T-helper 2 cell (primary cell): ENCODE data around the gene ZDHHC14.

Source experiments
- DNase-seq, 5 experiments: peaks; one replicate each; pipeline versions ENCODE4 v3.0.0 to v3.0.0-alpha.2; 2012 to 2022

The ZDHHC14 gene

DNA sequence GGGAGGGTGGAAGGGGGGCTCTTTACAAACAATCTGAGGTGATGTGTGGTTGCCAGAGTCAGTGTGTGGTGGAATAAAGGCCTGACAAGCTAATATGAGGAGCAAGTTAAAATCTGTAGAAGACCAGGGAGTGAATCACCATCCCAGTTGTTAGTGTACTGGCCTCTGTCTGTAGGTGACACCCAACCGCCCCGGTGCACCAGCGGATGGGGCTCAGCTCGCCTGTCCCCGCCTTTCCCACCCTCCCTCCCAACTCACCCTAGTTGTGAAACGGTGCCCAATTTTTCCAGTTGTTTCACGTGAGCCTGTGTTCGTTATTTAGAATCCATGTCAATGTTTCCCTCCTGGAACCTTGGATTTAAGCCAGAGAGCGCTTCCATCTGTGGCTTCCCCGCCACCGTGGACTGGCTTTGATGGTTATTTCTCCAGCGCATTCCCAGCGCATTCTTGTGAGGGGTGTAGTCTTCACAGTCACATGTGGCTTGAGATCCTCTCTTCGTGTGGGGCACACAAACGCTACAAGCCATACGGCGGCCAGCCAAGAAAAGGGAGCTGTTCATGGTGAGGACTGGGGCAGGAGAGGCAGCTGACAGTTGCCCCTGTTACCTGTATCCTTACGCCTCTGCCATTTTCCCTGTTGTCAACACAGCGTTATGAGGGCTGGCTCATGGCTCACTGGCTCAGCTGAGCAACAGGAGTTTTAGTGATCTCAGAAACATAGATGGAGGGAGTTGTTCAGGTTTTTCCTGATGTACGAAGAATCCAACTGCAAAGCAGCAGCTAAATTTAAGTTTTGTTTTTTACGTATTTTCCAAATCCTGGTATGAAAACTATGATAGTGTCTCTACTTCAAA, 137.6 kb downstream of the ZDHHC14 start:
- DNase-seq, result no peak

DNA sequence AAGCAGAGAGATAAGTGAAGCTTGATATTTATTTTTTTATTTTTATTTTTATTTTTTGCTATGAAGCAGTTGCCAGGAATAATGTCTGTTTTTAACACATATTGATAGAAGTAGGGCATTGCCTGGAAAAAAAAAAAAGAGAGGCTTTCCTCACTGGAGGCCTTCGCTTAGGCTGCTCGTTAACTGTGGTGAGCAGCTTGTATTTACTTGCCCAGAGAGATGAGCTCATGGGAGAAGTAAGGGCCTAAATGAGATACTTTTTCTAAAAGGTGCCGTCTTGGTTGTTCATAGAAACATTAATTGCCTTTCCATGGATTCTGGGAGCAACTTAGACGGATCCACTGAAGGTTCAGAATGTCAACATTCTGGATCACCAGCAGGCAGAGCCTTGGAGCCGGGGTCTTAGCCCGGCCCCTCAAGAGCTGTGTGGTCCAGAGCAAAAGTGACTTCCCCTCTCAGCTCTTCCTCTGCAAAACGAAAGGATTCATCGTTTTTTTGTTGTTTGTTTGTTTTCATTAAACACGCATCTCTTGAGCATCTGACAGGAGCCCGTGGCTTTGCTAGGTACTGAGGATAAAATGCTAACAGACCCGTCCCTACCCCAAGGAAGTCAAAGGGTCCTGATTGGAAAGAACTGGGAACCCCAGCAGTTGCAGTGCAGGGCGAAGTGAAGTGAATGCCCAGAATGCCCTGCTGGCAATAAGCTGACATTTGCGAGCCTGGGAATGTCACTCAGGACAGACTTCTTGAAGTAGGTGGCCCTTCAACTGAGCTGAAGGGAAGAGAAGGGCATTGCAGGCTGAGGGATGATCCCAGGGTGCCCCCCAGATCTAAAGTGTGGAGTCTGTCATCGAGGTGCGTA, 138.5 kb downstream of the ZDHHC14 start:
- no peak for DNase-seq

DNA sequence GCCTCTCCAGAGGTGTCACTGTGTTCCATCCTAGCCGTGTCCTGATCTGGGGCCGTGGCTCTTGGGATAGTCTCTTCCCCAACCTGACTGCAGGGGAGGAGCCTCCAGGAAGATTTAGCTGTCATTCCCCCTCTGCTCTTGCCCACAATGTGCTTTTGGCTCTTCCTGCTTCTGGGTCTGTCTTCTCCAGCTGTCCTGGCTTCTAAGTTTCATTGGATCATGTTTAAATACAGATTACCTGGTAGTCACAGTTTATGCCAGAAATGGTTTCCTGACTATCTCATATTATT, 139.1 kb downstream of the ZDHHC14 start:
- no peak for DNase-seq

DNA sequence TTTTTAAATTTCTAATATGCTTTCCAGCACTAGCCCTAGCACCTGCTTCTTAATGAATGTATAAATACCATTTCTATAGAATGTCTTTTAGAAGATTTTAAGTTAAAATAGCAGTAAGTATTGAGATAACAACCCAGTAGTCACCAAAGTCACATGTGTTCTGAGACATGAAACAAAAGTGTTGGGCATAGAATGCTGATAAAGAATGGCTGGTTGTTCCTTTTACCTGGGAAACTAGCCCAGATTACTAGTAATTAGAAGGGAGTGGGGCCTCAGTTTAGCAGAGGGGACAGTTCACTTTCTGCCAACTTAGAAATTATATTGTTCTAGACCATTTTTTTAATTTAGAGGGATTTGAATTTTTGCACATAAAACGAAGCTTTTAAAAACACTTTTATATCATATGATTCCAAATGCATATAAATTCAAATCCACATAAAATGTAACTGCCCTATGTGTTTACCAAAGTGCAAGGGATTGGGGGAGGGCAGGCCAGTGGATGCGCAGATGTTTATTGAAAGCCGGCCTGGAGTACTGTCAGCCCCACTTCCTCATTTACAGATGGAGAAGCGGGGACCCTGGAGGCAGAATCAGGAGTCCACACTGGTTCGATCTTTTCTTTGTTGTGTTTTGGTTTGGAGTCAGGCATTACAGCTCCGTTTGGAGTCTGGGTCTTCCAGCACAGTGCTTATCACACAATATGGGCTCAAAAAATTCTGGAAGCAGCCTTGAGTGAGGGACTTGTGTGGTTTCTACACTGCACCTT, 139.8 kb downstream of the ZDHHC14 start:
- no peak for DNase-seq

DNA sequence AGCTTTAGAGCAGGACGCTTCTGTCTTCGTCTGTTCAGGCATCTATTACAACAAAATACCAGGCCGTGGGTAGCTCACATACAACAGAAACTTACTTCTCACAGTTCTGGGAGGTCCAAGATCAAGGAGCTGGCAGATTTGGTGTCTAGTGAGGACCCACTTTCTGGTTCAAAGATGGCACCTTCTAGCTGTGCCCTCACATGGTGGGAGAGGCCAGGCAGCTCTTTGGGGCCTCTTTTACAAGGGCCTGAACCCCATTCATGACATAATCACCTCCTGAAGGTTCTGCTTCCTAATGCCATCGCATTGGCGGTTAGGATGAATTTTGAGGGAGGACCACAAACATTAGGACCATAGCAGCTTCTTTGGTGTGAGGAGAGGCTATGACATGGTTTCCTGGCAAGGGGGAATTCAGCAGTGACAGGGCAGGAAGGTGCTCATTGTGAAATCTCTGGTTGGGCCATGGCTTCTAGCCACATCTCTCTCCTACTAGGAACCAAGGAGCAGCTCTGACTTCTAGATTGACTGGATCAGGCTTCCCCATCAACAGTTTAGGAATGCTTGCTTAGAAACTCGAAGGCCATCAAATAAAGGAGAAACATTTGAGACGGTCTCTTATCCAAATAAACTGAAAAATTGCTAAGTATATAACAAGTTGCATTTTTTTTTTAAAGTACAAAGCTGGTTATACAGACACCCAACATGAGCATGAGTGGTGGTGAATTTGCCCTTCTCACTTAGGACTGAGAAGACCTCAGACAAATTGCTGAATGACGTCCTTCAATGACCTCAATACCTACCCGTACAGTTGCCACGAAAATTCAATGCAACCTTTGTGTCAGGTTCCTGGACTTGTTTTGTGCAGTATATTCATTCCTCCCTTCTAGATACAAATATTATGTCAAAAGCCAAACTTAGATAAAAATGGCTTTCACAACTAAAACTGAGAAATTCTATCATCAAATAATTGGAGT, 140.7 kb downstream of the ZDHHC14 start:
- no peak for DNase-seq

DNA sequence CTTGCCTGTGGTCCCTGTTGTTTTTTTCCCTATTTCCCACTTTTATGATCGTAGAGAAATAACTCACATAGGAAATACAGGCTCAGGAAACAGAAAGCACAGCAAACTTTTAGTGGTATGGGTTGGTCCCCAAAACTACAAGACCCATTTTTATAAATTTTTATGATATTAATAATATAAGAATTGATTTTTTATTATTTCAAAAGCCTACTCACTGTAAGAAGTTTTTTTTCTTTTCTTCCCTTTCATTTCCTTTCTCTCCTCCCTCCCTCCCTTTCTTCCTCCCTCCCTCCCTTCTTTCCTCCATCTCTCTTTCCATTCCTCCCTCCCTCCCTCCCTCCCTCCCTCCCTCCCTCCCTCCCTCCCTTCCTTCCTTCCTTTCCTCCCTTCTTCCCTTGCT, 141.5 kb downstream of the ZDHHC14 start:
- no peak for DNase-seq

DNA sequence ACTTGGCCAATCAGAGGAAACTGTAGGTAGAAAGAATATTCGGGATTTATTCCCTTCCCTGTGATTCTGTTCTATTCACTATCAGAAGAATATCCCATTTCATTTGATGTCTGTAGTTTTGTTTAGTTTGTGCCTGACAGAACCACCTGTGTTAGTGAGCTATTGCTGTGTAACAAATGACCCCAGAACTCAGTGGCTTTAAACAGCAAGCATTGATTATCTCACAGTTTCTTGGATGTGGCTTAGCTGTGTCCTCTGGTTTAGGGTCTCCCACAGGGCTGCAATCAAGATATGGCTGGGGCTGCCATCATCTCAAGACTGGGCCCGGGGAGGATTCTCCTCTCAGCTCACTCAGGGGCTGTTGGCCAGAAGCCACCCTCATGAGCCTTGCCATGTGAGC, 143.7 kb downstream of the ZDHHC14 start:
- DNase-seq, result no peak

DNA sequence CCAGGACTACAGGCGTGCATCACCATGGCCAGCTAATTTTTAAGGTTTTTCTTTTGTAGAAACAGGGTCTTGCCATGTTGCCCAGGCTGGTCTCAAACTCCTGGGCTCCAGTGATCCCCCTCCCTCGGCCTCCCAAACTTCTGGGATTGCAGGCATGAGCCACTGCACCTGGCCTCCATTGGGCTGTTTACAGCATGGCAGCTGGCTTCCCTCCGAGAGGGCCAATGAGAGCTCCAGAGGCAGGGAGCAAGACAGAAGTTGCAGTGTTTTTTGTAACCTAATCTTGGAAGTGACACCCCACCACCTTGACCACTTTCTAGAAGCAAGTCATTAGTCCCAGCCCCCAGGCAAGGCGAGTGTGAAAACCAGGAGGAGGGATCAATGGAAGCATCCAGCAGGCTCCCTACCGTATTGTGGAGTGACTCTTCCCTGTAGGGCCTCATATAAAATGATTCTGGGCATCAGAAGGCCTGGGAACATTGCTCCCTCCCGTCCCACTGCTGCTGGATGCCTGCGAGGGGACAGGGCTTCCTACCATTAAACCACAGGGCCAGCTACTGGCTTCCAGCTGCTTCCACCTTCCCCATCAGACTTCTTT, 144.4 kb downstream of the ZDHHC14 start:
- no peak for DNase-seq

DNA sequence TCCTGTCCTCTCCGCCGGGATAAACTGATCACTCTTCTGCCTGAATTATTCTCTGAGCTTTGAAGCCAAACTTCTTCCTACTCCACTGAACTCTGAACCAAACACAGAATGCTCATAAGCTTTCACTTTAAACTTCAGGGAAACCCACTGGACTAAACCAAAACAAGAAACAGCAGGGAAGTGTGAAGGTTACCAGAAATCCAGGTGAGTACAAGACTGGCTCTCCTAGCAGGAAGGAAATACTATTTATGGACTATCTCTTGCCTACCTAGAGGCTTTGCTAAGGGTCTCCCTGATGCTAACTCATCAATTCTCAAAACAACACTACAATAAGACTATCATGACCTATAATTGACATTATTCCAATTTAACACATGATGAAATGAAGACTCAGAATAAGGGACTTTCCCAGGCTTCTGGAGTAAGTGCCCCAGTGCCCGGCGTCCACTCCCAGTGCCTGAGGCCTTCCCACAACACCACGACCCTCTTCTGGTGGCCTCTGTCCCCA, 145.0 kb downstream of the ZDHHC14 start:
- no peak for DNase-seq

DNA sequence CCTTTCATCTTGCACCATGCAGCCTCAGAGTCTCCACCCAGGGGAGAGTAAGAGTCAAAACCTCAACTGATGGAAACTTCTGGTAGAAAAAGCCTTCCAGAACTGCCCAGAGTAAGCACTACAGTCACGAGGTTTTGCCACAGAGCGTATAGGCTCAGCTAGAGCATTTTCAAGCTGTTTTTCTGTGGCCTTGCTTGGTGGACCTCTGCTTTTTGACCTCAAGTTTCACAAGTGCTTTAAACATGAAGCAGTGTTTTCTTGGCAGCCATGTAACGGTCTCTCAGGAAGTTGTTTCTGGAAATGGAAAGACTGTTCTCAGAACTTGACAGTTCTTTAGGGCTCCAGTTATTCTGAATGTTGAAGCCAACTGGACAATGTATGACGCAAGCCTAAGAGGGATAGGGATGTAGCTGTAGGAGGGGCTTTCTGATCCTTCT, 146.5 kb downstream of the ZDHHC14 start:
- DNase-seq, result peak in 1 of 5 experiments; percentile 78

DNA sequence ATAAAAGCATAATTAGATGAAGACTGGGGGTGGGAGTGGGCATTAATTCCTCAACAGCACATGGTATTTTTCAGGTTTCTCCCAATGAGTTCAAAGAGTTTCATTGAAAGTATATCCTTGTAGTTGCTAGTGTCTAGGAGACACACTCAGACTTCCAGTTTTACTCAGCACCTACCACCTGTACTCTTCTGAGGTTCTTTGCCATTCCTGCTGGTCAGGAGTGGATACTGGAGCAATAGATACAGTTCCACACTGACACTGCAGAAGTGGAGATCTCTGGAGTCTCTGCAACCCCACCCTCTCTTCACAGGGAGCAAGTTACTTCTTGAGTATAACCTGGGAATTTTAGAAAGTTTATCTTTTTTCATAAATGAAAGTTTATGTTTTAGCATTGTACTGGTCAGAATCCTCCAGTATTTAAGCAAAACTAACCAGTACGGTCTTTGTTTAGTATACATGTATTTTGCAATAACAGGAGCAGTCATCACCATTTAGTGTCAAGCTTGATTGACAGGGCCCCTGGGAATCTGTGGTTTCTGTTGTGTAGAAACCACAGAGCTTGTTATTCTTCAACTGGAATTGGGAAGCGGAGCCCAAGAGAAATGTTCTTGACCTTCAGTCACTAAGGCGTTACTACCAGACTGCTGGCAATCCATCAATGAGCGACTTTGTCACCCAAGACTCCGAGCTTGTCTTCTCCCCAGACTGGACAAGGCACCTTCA, 148.1 kb downstream of the ZDHHC14 start:
- no peak for DNase-seq

DNA sequence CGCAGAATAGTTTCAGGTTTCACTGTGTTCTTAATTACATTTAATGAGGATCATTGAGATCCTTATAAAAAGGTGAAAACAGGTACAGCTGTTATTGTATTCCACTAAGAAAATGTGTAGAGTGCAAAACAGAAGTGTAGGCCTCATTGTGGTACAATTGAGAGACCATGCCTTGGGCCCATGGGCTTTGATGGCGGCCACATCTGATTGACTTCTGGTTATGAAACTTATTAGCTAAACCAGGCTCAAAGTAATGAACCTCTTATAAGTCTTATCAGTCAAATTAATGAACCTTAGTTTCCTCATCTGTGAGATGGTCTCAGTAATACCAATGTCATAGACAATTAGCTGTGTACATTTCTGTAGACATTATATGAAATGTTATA, 148.7 kb downstream of the ZDHHC14 start:
- no peak for DNase-seq

DNA sequence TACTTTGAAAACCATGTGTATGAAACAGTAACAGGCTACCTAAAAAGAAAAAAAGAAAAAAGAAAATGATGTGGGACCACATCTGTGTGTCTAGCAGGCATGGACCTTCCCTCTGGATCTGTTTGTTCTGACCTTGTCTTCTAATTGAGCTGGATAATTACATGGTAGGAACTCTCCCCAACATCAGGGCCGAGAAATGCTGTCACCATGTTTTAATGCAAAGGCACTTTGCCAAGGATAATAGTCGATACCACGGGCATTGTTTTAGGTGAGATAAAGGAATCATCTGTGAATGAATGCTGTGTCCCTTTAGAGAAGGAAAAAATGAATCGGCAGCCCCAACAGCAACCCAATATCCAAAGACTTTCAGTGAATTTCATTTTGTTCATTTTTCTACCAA, 149.1 kb downstream of the ZDHHC14 start:
- no peak for DNase-seq

DNA sequence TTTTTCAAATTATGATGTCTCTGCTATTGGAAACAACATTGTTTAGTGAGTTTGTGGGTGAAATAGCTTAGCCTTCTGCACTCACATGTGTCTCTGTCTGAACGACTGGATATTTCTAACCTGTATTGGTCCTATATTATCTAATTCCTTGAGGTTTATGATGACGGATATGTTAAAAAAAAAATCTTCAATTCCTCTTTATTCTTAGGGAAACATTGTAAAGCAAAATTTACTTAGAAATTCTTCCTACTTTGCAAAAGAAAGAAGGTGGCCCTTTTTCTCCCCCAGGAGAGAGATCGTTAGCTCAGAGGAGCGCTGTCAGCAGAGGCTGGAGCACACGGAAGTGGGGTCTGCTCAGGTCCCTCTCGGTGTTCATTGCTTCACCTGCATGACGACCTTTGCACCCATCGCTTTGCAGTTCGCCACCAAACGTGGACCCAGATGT, 149.8 kb downstream of the ZDHHC14 start:
- no peak for DNase-seq

DNA sequence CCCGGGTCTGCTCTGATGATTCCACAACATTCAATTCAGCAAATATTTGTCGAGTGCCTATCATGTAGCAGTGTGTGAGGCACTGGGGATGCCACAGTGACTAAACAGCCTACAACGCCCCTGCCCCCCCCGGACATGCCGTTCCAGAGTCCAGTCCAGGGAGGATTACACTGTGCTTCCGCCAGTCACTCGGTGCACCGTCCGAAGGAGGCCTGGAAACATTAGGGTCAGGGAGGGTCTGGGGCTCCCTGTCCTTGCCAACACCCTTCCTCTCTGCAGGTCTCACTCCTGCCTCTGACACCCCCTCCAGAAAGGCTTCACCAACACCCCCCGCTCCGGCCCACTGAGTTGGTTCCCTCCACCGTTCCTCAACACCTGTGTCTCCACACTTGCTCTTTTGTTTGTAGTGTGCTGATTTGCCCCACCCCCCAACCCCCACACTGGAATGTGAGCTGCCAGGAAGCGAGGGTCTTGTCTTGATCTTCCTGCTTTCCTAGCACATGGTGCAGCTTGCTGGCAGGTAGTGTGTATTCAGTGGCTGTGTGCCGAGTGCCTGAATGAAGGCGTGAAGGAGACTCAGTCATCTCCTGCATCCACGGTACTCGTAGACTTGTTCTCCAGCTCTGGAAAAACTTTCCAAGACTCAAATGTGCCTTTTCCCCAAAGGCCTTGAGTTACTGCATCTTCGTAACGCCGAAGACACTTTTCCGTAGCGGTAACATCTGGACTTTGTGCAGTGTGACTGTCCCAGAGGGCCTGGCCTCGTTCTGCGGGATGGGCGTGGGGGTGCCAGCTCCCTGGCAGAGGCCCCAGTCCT, 150.4 kb downstream of the ZDHHC14 start:
- no peak for DNase-seq

DNA sequence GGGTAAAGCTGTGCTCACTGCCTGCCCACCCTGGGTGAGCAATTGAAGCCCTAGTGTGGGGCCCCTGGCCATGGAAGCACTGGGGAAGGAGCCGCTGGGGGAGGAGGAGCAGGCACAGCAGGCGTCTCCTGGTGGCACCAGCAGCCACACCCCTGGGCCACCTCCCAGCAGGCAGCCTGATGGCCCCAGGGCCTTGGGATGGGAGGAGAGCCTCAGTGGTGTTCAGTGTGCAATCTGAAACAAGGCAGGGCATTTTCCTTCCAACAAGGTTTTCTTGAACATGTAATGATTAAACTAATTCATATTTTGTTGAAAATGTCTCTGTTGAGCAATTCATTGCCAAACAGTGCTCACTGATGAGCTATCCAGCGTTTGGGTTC, 151.0 kb downstream of the ZDHHC14 start:
- no peak for DNase-seq

DNA sequence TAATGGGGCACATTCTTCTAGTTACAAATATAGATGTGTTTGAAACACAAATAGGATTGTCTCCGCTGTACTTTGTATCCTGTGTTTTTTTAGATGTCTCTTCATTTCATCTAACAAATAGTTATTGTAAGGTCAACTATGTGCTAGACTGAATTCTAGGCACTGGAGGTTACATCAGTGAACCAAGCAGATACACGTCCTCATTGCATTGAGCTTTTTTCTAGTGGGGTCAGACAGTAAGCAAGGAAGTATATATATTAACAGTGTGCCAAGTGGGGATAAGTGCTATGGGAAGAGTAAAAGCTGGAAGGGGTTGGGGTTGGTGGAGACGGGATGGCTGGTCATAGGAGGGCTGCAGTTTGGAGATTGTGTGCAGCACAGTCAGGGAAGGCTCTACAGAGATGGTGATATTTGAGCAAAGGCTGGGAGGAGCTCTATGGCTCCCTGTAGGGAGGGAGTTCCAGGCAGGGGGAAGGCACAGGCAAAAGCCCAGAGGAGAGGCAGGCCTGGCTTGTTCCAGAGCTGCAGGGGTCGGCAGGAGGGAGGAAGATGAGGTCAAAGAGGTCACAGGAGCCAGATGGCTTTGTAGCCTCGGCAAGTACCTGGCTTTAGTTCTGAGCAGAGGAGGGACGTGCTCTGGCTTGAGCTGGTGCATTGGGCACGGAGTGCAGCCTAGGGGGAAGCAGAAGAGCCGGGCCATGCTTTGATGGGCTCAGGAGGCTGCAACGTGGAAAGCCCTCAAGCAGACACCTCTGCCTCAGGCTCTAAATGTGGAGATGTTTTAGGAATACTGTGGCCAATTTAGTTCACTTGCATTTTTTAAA, 152.3 kb downstream of the ZDHHC14 start:
- DNase-seq, result no peak

DNA sequence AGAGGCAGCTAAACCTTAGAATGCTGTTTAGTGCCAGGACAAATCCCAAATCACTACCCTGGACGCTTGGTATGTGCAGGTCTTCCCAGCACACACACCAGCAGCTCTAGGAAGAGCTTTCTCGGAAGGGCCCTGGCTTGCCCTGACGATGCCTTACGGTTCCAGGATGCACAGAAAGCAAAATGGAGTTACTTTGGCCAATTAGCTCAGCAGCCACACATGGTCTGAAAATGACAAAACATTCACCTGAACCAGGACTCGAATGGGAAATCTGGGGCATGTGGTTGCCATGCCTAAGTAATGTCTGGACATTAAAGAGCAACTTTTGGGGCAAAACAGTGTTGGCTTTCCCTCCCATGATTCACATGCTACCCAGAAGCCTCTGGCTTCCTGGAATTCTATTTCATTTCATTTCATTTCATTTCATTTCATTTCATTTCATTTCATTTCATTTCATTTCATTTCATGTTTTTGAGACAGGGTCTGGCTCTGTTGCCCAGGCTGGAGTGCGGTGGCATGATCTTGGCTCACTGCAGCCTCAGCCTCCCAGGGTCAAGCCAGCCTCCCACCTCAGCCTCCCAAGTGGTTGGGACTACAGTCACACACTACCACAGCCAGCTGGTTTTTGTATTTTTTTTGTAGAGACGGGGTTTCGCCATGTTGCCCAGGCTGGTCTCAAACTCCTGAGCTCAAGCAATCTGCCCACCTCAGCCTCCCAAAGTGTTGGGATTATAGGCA, 153.3 kb downstream of the ZDHHC14 start:
- no peak for DNase-seq
